ENCODE measurements around the gene SIPA1L2. TPM values are rescaled to one million over a fixed set of nuclear protein-coding genes. Genes with fewer than 3 reads are reported as not detected.

The SIPA1L2 gene
- total RNA-seq, 1 donor from 2014 or later, result 48.9 TPM

DNA sequence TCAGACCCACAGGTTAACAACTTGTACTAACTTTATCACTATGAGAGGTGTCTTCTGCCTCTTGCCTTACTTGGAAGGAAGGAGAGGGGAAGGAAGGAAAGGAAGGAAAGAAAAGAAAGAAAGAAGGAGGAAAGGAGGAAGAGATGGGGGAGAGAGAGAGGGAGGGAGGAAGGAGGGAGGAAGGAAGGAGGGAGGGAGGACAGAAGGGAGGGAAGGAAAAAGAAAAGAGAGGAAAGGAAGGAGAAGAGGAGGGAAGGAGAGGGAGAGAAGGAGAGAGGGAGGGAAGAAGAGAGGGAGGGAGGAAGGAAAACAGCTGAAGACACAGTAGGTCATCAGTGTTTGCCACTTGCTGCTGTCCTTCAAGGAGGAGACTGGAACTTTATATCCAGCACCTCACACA lies 5.3 kb upstream of the SIPA1L2 start:
- Histone ChIP-seq H3K27ac (no peak overlapping the region), H3K9me3 (no peaks in the 10 kb centered on the region), H3K4me3 (no peak overlapping the region), H3K36me3 (no peaks in the 10 kb centered on the region), H3K4me1 (no peaks in the 10 kb centered on the region), H3K27me3 (no peaks in the 10 kb centered on the region)
- DNase-seq (ENCODE audit: extremely low spot score in 2 of 2), result no peak
- intact Hi-C loops (cut with DNase I), result no loop called here
- TF ChIP-seq POLR2AphosphoS5 (IDR thresholded peaks at IDR 0.05; ENCODE audit: insufficient read depth in 1 of 2, low read depth in 1 of 2), result no peak

DNA sequence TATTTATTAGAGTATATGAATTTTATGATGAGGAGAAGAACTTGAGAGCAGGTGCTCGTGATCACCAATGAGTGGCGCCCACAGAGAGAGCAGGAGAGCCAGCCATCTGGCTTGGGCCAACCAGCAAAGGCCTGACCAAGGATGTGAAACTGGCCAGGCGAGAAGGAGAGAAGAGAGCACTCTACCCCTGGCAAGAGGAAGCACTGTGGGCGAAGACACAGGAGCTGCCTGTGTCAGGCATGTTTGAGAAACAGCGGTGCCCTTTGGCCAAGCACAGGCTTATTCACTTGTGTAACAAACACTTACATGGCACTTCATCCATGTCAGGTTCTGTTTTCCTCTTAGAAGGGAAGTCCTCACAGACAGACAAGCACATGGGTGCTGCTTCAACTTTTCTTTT lies 4.2 kb upstream of the SIPA1L2 start:
- H3K4me3 ChIP-seq, result no peak overlapping the region
- no peaks in the 10 kb centered on the region for H3K27me3 ChIP-seq
- no peaks in the 10 kb centered on the region for H3K36me3 ChIP-seq
- intact Hi-C loops (cut with DNase I), result no loop called here
- TF ChIP-seq, protein P1, sequence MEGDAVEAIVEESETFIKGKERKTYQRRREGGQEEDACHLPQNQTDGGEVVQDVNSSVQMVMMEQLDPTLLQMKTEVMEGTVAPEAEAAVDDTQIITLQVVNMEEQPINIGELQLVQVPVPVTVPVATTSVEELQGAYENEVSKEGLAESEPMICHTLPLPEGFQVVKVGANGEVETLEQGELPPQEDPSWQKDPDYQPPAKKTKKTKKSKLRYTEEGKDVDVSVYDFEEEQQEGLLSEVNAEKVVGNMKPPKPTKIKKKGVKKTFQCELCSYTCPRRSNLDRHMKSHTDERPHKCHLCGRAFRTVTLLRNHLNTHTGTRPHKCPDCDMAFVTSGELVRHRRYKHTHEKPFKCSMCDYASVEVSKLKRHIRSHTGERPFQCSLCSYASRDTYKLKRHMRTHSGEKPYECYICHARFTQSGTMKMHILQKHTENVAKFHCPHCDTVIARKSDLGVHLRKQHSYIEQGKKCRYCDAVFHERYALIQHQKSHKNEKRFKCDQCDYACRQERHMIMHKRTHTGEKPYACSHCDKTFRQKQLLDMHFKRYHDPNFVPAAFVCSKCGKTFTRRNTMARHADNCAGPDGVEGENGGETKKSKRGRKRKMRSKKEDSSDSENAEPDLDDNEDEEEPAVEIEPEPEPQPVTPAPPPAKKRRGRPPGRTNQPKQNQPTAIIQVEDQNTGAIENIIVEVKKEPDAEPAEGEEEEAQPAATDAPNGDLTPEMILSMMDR (IDR thresholded peaks at IDR 0.05), result no peak
- TF ChIP-seq POLR2AphosphoS5 (IDR thresholded peaks at IDR 0.05; ENCODE audit: insufficient read depth in 1 of 2, low read depth in 1 of 2) (no peak), POLR2A (IDR thresholded peaks at IDR 0.05) (no peak)
- H3K9me3 ChIP-seq, result no peaks in the 10 kb centered on the region
- DNase-seq (ENCODE audit: extremely low spot score in 2 of 2), result no peak
- H3K27ac ChIP-seq, result no peak overlapping the region
- H3K4me1 ChIP-seq, result no peaks in the 10 kb centered on the region

DNA sequence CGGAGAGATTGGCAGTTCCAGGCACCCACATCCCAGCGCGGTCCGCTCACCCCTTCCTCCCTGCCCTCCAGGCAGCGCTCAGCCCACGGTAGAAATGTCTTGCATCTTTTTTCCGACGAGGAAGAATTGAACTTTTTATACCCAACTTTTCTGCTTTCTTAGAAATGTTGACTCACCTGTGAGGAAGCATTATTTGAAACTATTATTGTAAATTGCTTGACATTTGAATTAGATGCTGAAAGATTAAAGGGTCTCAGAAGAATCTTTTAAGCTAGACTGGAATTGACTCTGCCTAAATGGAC lies 912 bp upstream of the SIPA1L2 start:
- DNase-seq (ENCODE audit: extremely low spot score in 2 of 2), result no peak
- Histone ChIP-seq H3K4me3 (peak overlapping the region; percentile 88 to 89), H3K4me1 (peaks cover 27% of the 10 kb centered on the region), H3K9me3 (no peaks in the 10 kb centered on the region), H3K36me3 (no peaks in the 10 kb centered on the region), H3K27me3 (no peaks in the 10 kb centered on the region), H3K27ac (peak overlapping the region; percentile 93)
- TF ChIP-seq POLR2A (IDR thresholded peaks at IDR 0.05) (no peak), POLR2AphosphoS5 (IDR thresholded peaks at IDR 0.05; ENCODE audit: insufficient read depth in 1 of 2, low read depth in 1 of 2) (no peak)
- TF ChIP-seq, protein P1 (IDR thresholded peaks at IDR 0.05), result peak in 1 of 3 experiments; percentile 0
- intact Hi-C loops (cut with DNase I), result no loop called here

DNA sequence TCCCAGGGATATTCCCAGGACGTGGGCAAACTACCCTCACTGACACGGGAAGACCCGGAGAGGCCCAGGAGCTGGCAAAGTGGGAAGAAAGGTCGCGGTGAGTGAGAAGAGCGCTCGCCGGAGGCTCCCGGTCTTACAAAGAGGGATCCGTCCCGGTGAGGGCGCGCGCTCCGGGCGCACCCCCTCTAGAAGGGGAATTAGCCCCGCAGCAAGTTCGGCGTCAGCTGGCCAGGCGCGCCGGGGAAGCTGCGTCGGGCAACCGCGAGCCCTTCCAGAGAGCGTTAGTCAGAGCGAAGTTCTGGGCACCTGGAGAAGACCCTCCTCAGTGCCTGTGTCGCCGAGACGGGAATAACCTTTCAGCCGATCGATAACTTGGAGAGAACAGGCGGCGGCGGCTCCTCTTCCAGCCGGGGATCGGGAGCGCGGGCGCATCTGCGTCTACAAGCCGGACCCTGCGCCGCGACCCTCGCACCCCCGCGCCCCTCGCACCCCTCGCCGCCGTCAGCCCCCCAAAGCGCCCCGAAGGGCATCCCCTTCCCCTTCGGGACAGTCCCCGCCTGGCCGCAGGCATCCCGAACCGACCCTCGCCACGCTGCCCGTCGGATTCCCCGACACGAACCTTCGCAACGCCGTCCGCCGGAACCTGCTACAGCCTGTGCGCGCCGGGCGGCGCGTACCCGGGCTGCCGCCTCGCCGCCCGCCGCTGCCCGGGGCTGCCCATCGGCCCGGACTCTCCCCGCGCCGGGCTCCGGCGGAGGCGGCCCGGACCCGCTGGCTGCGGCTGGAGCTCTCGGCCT lies 485 bp downstream of the SIPA1L2 start:
- H3K36me3 ChIP-seq, result no peaks in the 10 kb centered on the region
- H3K4me1 ChIP-seq, result peaks cover 32% of the 10 kb centered on the region
- no peak for DNase-seq (ENCODE audit: extremely low spot score in 2 of 2)

DNA sequence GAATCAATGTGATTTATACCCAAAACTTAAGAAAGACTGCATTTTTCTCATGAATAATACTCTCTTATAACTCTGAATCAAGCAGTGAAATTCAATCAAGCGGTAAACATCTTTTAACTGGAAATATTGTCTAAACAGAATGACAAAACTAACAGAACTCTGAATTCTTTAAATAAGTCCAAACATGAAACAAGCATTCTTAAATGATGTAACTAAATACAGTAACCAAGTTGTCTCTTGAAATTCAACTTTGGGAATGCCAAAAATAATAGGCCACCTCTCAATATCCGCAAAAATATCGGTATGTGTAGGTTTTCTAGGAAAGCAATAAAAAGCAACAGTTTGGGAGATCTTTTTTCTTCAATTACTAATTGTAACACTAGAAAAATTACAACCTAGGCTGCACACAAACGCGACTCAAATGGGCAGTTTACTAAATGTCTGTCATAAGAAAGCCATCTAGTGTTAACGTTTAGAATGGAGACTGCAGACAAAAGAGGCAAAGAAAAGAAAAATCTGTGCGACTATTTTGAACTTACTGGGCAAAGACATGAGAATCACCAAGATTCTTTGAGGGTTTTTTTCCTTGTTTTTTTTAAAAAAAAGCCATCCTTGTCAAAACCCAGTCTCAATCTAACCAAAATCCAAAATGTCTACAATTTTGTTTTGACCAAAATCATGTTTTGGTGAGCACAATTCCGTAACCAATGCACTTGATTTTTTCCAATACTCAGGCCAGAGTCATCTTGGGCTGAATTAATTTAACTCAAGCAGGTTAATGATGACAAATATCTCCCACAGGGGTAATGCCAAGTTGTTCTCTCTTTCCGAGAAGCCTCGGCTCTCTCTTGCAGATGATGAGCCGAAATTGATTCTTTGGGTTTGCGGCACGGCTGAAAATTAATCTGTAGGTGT lies 1.3 kb downstream of the SIPA1L2 start:
- TF ChIP-seq, protein P1 (IDR thresholded peaks at IDR 0.05), result peak in 1 of 3 experiments; percentile 24
- TF ChIP-seq POLR2AphosphoS5 (IDR thresholded peaks at IDR 0.05; ENCODE audit: insufficient read depth in 1 of 2, low read depth in 1 of 2), result no peak
- Histone ChIP-seq H3K9me3 (no peaks in the 10 kb centered on the region), H3K4me1 (peaks cover 32% of the 10 kb centered on the region), H3K27me3 (no peaks in the 10 kb centered on the region), H3K27ac (peak overlapping the region; percentile 84), H3K4me3 (peak overlapping the region; percentile 88 to 89), H3K36me3 (no peaks in the 10 kb centered on the region)
- intact Hi-C loops (cut with DNase I), result loop anchor here (10.0 kb wide), 1 partner anchor 764 kb away; no protein-coding TSS in a partner anchor
- DNase-seq (ENCODE audit: extremely low spot score in 2 of 2), result no peak

More for the DNA sequence above, 485 bp downstream of the SIPA1L2 start:
- TF ChIP-seq POLR2AphosphoS5 (IDR thresholded peaks at IDR 0.05; ENCODE audit: insufficient read depth in 1 of 2, low read depth in 1 of 2) (peak in 1 of 2 donors; percentile 29), POLR2A (IDR thresholded peaks at IDR 0.05) (no peak)
- TF ChIP-seq, protein P1 (IDR thresholded peaks at IDR 0.05), result no peak
- peak overlapping the region; percentile 84 for H3K27ac ChIP-seq
- no peaks in the 10 kb centered on the region for H3K9me3 ChIP-seq
- intact Hi-C loops (cut with DNase I), result loop anchor here (10.0 kb wide), 1 partner anchor 765 kb away; no protein-coding TSS in a partner anchor
- no peaks in the 10 kb centered on the region for H3K27me3 ChIP-seq
- peak overlapping the region; percentile 88 to 89 for H3K4me3 ChIP-seq

All from vagina (tissue), 2 donors.